ENCODE measurements around the gene C10orf62.

- TF ChIP-seq, protein P1, sequence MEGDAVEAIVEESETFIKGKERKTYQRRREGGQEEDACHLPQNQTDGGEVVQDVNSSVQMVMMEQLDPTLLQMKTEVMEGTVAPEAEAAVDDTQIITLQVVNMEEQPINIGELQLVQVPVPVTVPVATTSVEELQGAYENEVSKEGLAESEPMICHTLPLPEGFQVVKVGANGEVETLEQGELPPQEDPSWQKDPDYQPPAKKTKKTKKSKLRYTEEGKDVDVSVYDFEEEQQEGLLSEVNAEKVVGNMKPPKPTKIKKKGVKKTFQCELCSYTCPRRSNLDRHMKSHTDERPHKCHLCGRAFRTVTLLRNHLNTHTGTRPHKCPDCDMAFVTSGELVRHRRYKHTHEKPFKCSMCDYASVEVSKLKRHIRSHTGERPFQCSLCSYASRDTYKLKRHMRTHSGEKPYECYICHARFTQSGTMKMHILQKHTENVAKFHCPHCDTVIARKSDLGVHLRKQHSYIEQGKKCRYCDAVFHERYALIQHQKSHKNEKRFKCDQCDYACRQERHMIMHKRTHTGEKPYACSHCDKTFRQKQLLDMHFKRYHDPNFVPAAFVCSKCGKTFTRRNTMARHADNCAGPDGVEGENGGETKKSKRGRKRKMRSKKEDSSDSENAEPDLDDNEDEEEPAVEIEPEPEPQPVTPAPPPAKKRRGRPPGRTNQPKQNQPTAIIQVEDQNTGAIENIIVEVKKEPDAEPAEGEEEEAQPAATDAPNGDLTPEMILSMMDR (optimal IDR thresholded peaks at IDR 0.05 in 1 of 3, IDR thresholded peaks at IDR 0.05 in 1 of 3, conservative IDR thresholded peaks at IDR 0.05 in 1 of 3; ENCODE audit: extremely low read depth in 1 of 3, insufficient read depth in 2 of 3, low read length in 3 of 3): no peak
- TF ChIP-seq EZH2 (IDR thresholded peaks at IDR 0.05; ENCODE audit: low read length): no peak
Measured at GRCh38 chr10:97618285-97618684, 28.8 kb downstream of the C10orf62 start.

Measured in keratinocyte (primary cell).